Measurements from ENCODE around the gene MOSPD3.

DNA sequence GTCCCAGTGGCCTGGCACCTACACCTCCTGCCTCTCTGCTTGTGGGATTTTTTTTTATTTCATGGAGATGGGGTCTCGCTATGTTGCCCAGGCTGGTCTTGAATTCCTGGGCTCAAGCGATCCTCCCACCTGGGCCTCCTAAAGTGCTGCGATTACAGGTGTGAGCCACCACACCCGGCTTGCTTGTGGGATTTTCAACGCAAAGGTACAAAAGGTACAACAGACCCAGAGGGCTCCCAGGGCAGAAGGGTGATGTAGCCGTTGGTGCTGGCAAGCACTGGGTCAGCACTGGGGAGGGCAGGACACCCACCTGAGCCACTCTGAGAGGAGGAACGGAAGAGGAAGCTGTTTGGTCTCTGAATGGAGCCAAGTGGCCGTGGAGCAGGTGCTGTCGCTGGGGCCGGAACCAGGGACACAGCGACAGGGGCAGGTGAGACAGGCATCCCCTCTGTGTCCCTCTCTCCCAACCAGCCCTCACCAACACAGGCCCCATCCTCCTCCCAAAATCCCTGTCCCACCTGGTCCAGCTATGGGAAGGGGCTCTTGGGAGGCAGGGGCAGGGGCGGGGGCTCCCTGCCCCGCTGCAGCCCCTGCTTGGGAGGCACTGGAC, 35.9 kb upstream of the MOSPD3 start:
- TF ChIP-seq POLR2A (IDR thresholded peaks at IDR 0.05; ENCODE audit: extremely low read depth, insufficient read length) (no peak), CTCF (IDR thresholded peaks at IDR 0.05; ENCODE audit: low read depth, low read length) (no peak), MAX (IDR thresholded peaks at IDR 0.05; ENCODE audit: low read depth, low read length) (no peak)

Data from NB4 (cell line).